Measurements from ENCODE around the gene ANKRD63.

GRCh38 chr15:40323953-40324937, 41.4 kb upstream of the ANKRD63 start:
- TF ChIP-seq ISL1 (CRISPR knock-in tag; IDR thresholded peaks at IDR 0.05) (no peak), BACH2 (CRISPR knock-in tag; IDR thresholded peaks at IDR 0.05; ENCODE audit: borderline replicate concordance) (no peak), ARNTL (CRISPR knock-in tag; IDR thresholded peaks at IDR 0.05; ENCODE audit: borderline replicate concordance, low read depth) (no peak), ZFP3 (CRISPR knock-in tag; IDR thresholded peaks at IDR 0.05) (no peak), ZC3H10 (CRISPR knock-in tag; IDR thresholded peaks at IDR 0.05) (no peak), TCF4 (CRISPR knock-in tag; IDR thresholded peaks at IDR 0.05; ENCODE audit: borderline replicate concordance) (no peak), TOX (CRISPR knock-in tag; IDR thresholded peaks at IDR 0.05; ENCODE audit: borderline replicate concordance) (no peak), RARB (CRISPR knock-in tag; IDR thresholded peaks at IDR 0.05) (no peak), CSRNP3 (CRISPR knock-in tag; IDR thresholded peaks at IDR 0.05) (no peak), ESRRG (CRISPR knock-in tag; IDR thresholded peaks at IDR 0.05) (no peak)
- TF ChIP-seq, protein P1, sequence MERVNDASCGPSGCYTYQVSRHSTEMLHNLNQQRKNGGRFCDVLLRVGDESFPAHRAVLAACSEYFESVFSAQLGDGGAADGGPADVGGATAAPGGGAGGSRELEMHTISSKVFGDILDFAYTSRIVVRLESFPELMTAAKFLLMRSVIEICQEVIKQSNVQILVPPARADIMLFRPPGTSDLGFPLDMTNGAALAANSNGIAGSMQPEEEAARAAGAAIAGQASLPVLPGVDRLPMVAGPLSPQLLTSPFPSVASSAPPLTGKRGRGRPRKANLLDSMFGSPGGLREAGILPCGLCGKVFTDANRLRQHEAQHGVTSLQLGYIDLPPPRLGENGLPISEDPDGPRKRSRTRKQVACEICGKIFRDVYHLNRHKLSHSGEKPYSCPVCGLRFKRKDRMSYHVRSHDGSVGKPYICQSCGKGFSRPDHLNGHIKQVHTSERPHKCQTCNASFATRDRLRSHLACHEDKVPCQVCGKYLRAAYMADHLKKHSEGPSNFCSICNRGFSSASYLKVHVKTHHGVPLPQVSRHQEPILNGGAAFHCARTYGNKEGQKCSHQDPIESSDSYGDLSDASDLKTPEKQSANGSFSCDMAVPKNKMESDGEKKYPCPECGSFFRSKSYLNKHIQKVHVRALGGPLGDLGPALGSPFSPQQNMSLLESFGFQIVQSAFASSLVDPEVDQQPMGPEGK (CRISPR knock-in tag; IDR thresholded peaks at IDR 0.05; ENCODE audit: borderline replicate concordance) = no peak

Data from SK-N-SH treated with all-trans-retinoic acid at 6 μM for 48 hours (cell line).